ENCODE results near the gene BBS7. TPM values are rescaled to one million over a fixed set of nuclear protein-coding genes. Genes with fewer than 3 reads are reported as not detected.
A peak's percentile ranks its signal among the peaks of the same experiment; 100 is the strongest.

The BBS7 gene, protein sequence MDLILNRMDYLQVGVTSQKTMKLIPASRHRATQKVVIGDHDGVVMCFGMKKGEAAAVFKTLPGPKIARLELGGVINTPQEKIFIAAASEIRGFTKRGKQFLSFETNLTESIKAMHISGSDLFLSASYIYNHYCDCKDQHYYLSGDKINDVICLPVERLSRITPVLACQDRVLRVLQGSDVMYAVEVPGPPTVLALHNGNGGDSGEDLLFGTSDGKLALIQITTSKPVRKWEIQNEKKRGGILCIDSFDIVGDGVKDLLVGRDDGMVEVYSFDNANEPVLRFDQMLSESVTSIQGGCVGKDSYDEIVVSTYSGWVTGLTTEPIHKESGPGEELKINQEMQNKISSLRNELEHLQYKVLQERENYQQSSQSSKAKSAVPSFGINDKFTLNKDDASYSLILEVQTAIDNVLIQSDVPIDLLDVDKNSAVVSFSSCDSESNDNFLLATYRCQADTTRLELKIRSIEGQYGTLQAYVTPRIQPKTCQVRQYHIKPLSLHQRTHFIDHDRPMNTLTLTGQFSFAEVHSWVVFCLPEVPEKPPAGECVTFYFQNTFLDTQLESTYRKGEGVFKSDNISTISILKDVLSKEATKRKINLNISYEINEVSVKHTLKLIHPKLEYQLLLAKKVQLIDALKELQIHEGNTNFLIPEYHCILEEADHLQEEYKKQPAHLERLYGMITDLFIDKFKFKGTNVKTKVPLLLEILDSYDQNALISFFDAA
- total RNA-seq: 10 to 100 TPM; 12.6 to 17.6 (median 14.0) TPM

GRCh38 chr4:121869841-121870822, at the start of gene BBS7:
BBS7 (minus strand) TSS chr4:121870474; CDS start chr4:121870313, 161 bp downstream.
- H3K36me3 ChIP-seq: peaks cover 0 to 6% (median 0%) of the 10 kb centered on the region in 4 donors
- H3K9me3 ChIP-seq: no peaks in the 10 kb centered on the region
- peaks cover 0 to 11% (median 9%) of the 10 kb centered on the region in 4 donors for H3K4me1 ChIP-seq
- WGBS, 2 donors (ENCODE audit: low coverage in 1 of 2): 0 to 7% methylated on average over 2 to 40 of the region's 58 CpGs
- peak; percentile 99 for DNase-seq
- intact Hi-C loops (cut with DNase I; ENCODE audit: low total_unique reads): loop anchor here (5.0 kb wide), 1 partner anchor 43 kb away; no protein-coding TSS in a partner anchor
- no peaks in the 10 kb centered on the region for H3K27me3 ChIP-seq
- peak within 1 kb of the TSS; percentile 70 to 85 (median 77) for H3K4me3 ChIP-seq
- in situ Hi-C loops (cut with MboI; ENCODE audit: low pct_ligation_motif_present in 1 of 4, low pct_unique_long_range_greater_than_20kb in 1 of 4, low sequenced_read_pairs in 3 of 4): no loop called here
- peak; percentile 87 to 90 (median 90) for TF ChIP-seq POLR2AphosphoS5 (IDR thresholded peaks at IDR 0.05)
- peak; percentile 76 for TF ChIP-seq POLR2A (IDR thresholded peaks at IDR 0.05)
- TF ChIP-seq CTCF (IDR thresholded peaks at IDR 0.05): no peak
- H3K27ac ChIP-seq: peak within 1 kb of the TSS; percentile 92 to 95 (median 93)

GRCh38 chr4:121913667-121914066, 43.4 kb upstream of the BBS7 start:
- Histone ChIP-seq H3K4me1 (no peaks in the 10 kb centered on the region), H3K4me3 (no peak overlapping the region), H3K36me3 (no peaks in the 10 kb centered on the region), H3K9me3 (no peaks in the 10 kb centered on the region), H3K27me3 (no peaks in the 10 kb centered on the region), H3K27ac (no peak overlapping the region)
- DNase-seq: no peak
- TF ChIP-seq CTCF (IDR thresholded peaks at IDR 0.05): no peak
- in situ Hi-C loops (cut with MboI; ENCODE audit: low pct_ligation_motif_present in 1 of 4, low pct_unique_long_range_greater_than_20kb in 1 of 4, low sequenced_read_pairs in 3 of 4) (no loop called here), intact Hi-C loops (cut with DNase I; ENCODE audit: low total_unique reads) (no loop called here)
- WGBS, 2 donors (ENCODE audit: low coverage in 1 of 2): 60 to 77% methylated on average over 2 of the region's 2 CpGs

- 100% methylated on average over 1 of the region's 1 CpG for WGBS, 2 donors (ENCODE audit: low coverage in 1 of 2)
- Histone ChIP-seq H3K36me3 (no peaks in the 10 kb centered on the region), H3K4me3 (no peak overlapping the region), H3K27ac (no peak overlapping the region), H3K4me1 (no peaks in the 10 kb centered on the region), H3K9me3 (no peaks in the 10 kb centered on the region), H3K27me3 (no peaks in the 10 kb centered on the region)
- no peak for TF ChIP-seq CTCF (IDR thresholded peaks at IDR 0.05)
- no peak for TF ChIP-seq EP300 (IDR thresholded peaks at IDR 0.05; ENCODE audit: low read depth)
- TF ChIP-seq POLR2A (IDR thresholded peaks at IDR 0.05): no peak
- no peak for TF ChIP-seq POLR2AphosphoS5 (IDR thresholded peaks at IDR 0.05)
- DNase-seq: no peak
- in situ Hi-C loops (cut with MboI; ENCODE audit: low pct_ligation_motif_present in 1 of 4, low pct_unique_long_range_greater_than_20kb in 1 of 4, low sequenced_read_pairs in 3 of 4): no loop called here
- intact Hi-C loops (cut with DNase I; ENCODE audit: low total_unique reads): no loop called here
Observed at GRCh38 chr4:121908346-121908745, 38.1 kb upstream of the BBS7 start.
